DMS79 (cell line): Measurements from ENCODE around the gene PCK1.

Experiments
- DNase-seq: peaks from one replicate; lab custom pipeline; 2025; lab: John Stamatoyannopoulos, UW

PCK1 gene

GRCh38 chr20:57577679-57578475 is 17.0 kb downstream of the PCK1 start:
- no peak for DNase-seq

GRCh38 chr20:57578476-57579165 is 17.7 kb downstream of the PCK1 start:
- DNase-seq = no peak

- no peak for DNase-seq
These were observed 18.5 kb downstream of the PCK1 start for GRCh38 chr20:57579331-57579897.

GRCh38 chr20:57579898-57580447 is 19.1 kb downstream of the PCK1 start:
- no peak for DNase-seq

GRCh38 chr20:57580478-57581201 is 19.7 kb downstream of the PCK1 start:
- DNase-seq = no peak

GRCh38 chr20:57581202-57582028 is 20.5 kb downstream of the PCK1 start:
- no peak for DNase-seq

- DNase-seq = no peak
These were observed 21.1 kb downstream of the PCK1 start for GRCh38 chr20:57582029-57582378.

- DNase-seq = no peak
These were observed 21.8 kb downstream of the PCK1 start for GRCh38 chr20:57582432-57583288.

GRCh38 chr20:57583289-57584257 is 22.7 kb downstream of the PCK1 start:
- DNase-seq = no peak

- no peak for DNase-seq
These were observed 24.0 kb downstream of the PCK1 start for GRCh38 chr20:57584768-57585461.

GRCh38 chr20:57585466-57586213 is 24.7 kb downstream of the PCK1 start:
- DNase-seq = no peak

GRCh38 chr20:57586370-57586793 is 25.5 kb downstream of the PCK1 start:
- no peak for DNase-seq

GRCh38 chr20:57586943-57587277 is 26.0 kb downstream of the PCK1 start:
- DNase-seq = no peak

- no peak for DNase-seq
These were observed 26.5 kb downstream of the PCK1 start for GRCh38 chr20:57587278-57587988.

GRCh38 chr20:57587989-57588377 is 27.1 kb downstream of the PCK1 start:
- no peak for DNase-seq

GRCh38 chr20:57588596-57588995 is 27.7 kb downstream of the PCK1 start:
- no peak for DNase-seq

GRCh38 chr20:57589123-57589727 is 28.3 kb downstream of the PCK1 start:
- DNase-seq = no peak
